Colon (tissue), 2 donors: ENCODE results near the gene RSPO3.

Experiments used
- FAIRE-seq: peaks from 2 replicates; lab custom pipeline; 2012; peaks lifted over from hg19 to GRCh38; lab: Jason Lieb, UNC
- donor health status: control.
- donor health status: control.

RSPO3 gene

GRCh38 chr6:127164036-127164435, 45.6 kb downstream of the RSPO3 start:
- no peak for FAIRE-seq

GRCh38 chr6:127164565-127164964, 46.1 kb downstream of the RSPO3 start:
- no peak for FAIRE-seq

- FAIRE-seq: no peak
Measured at GRCh38 chr6:127173156-127173940, 54.9 kb downstream of the RSPO3 start.

- no peak for FAIRE-seq
Measured at GRCh38 chr6:127176146-127176545, 57.7 kb downstream of the RSPO3 start.

DNA sequence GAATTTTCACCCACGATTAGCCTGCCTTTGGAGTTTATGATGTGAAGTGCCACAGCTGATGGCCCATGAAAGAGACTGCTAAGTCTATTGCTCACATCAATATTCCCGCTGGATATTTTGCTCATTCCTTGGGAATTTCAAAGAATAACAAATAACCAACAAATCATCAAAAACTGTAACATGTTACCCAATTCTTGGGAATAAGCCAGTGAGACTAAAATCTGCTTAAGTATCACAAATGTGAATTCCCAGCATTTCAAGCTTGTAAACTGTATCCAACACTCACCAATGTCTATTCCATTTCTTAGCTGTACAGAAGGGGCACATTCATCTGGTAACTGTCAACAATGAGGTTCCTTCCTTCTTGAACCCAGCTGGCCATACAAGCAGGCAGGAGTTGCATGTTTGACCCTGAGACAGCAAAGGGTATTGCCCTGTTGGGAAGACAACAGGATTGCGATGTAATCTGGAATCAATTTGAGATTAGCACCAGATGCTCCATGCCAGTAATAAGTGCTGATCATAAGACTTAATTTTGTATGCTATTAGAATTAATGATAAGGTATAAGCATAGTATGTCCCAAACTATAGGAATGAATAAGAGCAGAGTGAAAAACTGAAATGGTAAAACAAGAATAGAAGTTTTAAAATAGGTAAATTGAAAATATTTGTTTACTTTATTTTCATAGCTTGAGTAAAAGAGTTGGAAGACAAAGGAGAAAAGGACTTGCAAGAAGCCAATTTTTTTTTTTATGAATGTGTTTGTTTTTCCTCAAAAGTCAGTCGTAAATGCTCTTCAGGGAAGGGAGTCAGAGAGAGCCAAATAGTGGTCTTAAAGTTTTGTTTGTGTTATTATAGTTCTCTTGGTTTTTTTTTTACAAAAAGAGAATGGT, 58.8 kb downstream of the RSPO3 start:
- no peak for FAIRE-seq

DNA sequence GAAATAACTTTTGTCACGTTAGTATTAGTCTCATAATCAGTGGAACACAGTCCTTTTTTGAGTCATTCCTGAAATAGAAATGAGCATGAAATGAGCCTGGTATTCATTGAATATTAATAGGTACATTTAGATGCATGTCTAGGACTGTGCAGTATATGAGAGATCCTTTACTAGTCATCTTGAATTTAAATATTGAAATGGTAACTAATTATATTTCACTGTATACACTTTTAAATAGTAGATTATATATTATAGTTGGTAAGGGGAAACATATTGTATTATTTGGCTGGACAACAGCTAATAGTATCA, 59.4 kb downstream of the RSPO3 start:
- no peak for FAIRE-seq

- FAIRE-seq: no peak
Measured at GRCh38 chr6:127178746-127179145, 60.3 kb downstream of the RSPO3 start.

GRCh38 chr6:127180426-127180825, 62.0 kb downstream of the RSPO3 start:
- FAIRE-seq: no peak

DNA sequence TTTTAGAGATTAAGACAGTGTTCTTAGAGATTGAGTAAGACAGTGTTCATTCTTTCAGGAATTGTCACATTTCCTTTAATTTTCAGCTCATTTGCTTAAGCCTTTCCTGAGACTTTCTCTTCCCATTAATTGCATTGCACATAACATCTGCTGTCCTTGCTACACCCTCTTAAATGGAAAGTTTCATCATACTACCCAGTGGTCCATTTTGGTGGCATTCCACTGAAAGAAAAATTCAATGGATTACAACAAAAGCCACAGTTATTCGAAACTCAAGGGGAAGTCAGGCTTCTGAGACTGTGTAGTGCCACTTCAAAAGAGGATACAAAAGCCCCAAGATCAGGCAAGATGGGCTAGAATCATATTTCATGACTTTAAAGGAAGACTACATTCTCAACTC, 64.0 kb downstream of the RSPO3 start:
- no peak for FAIRE-seq

DNA sequence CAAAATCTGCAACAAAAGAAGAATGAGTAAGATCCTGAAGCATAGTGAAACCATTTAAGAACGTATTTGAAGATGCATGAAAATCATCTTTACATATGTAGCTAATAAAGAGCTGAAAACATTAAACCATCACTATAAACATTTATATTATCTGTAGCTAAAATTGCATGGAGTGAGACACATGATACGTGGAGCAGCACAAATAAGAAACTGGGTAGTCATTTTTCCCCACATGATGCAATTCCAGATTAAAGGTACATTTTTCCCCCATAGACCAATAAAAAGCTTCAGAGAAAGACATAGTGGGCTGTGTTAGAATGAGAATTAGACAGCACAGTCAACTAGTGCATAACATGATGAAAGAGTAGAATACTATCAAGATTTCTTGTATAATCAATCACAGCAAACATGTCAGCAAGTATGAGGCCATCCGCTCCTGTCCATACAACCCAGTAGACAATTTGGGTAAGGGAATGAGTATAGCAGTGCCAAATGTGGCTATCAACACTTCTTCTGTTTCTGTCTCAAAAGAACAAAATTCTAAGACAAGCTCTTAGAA, 67.0 kb downstream of the RSPO3 start:
- no peak for FAIRE-seq

GRCh38 chr6:127186889-127187288, 68.4 kb downstream of the RSPO3 start:
- FAIRE-seq: no peak

GRCh38 chr6:127188744-127189143, 70.3 kb downstream of the RSPO3 start:
- no peak for FAIRE-seq

GRCh38 chr6:127190552-127190951, 72.1 kb downstream of the RSPO3 start:
- no peak for FAIRE-seq

- no peak for FAIRE-seq
Measured at GRCh38 chr6:127191716-127192115, 73.2 kb downstream of the RSPO3 start.

DNA sequence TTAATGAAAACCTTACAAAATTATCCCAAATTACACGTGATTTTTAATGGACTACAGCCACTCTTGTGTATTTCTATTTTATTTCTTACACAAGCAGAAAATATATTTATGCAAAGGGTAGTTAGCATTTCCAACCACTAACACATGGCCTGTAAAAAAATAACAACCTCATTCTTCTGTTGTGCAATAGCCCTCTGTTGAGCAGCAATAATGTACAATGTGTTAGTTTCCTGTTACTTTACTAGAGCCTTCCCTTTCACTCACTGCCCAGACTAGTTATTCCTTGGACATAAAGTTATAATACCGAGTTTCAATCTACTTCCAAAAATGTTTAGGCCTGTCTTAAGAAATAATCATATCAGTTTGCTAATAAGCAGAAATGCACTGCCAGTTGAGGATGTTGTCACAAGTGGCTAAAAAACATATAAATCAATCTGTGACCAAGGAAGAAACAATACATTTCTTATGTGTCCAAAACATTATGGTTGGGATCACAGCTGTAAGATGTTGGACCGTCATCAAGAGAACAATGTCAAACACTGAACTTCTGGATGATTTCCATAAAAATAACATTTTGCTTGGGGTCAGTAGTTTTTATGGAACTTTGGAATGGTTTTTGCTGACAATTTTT, 74.6 kb downstream of the RSPO3 start:
- FAIRE-seq: no peak

DNA sequence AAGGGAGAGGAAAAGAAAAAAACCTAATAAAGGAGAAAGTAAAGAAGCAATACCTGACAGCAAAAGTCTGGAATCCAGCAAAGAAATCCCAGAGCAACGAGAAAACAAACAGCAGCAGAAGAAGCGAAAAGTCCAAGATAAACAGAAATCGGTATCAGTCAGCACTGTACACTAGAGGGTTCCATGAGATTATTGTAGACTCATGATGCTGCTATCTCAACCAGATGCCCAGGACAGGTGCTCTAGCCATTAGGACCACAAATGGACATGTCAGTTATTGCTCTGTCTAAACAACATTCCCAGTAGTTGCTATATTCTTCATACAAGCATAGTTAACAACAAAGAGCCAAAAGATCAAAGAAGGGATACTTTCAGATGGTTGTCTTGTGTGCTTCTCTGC, 77.4 kb downstream of the RSPO3 start:
- FAIRE-seq: no peak

GRCh38 chr6:127198549-127198948, 80.1 kb downstream of the RSPO3 start:
- no peak for FAIRE-seq

- FAIRE-seq: no peak
Measured at GRCh38 chr6:127199470-127199869, 81.0 kb downstream of the RSPO3 start.

GRCh38 chr6:127200114-127200513, 81.6 kb downstream of the RSPO3 start:
- no peak for FAIRE-seq

DNA sequence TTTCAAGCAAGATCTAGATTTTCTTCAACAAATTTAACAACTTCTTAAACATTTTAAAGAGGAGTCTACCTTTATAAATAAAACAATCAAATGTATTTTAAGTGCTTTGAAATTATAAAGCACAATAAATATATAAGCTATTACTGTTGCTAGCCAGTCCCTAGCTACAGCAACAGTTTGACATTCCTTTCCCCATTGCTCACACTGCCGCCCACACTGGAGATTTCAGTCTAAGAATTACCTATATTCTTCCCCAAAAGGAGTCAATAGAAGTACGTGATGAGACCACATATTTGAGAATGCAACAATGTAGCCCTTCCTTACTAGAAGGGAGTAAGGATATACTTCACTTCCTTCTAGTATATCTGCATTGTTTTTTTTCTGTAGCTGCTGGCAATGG, 82.8 kb downstream of the RSPO3 start:
- FAIRE-seq: no peak

DNA sequence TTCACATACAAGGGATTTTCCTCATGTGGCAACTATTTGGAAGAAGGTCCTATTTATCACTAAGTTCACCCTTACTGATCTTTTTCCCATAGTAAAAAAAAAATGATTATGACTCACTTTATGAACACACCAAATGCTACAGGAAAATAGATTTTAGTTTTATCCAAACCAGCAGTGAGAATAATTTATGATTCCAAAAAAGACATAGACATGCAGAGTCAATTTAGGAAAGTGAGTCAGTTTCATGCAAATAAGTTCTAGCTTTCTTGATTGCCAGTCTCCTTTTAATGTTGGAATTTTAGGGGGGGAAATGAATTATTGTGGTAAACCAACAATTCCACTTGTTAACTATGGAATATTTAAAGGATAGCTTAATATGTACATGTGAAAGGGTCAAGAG, 84.2 kb downstream of the RSPO3 start:
- no peak for FAIRE-seq

GRCh38 chr6:127204281-127204680, 85.8 kb downstream of the RSPO3 start:
- FAIRE-seq: no peak

- no peak for FAIRE-seq
Measured at GRCh38 chr6:127205036-127205435, 86.6 kb downstream of the RSPO3 start.
